Smooth muscle cell (in vitro differentiated cells): ENCODE results near the gene VIT. TPM values are rescaled to one million over a fixed set of nuclear protein-coding genes. Genes with fewer than 3 reads are reported as not detected.
A peak's percentile ranks its signal among the peaks of the same experiment; 100 is the strongest.

ENCODE experiments used
- DNase-seq: peaks from one replicate; lab custom pipeline; 2025; ENCODE audit not compliant: unreplicated experiment; lab: John Stamatoyannopoulos, UW
- H2AFZ ChIP-seq: fragments of 200-600 bp; sonication (generic); 2 replicates; pipeline ENCODE4 v1.6.0; 2016; ENCODE audit warnings: antibody characterized with exemption, low read depth, mild to moderate bottlenecking
- H3F3A ChIP-seq: fragments of 200-600 bp; sonication (generic); 2 replicates; pipeline ENCODE4 v1.6.0; 2017; ENCODE audit warnings: antibody characterized with exemption, low read depth
- H3K27ac ChIP-seq: fragments of 200-600 bp; sonication (generic); 2 replicates; pipeline ENCODE4 v1.5.1; 2016; ENCODE audit warnings: low read depth, mild to moderate bottlenecking
- H3K27me3 ChIP-seq: fragments of 200-600 bp; sonication (generic); 2 replicates; pipeline ENCODE4 v1.6.1; 2016; ENCODE audit warnings: low read depth, mild to moderate bottlenecking
- H3K36me3 ChIP-seq: fragments of 200-600 bp; sonication (generic); 2 replicates; pipeline ENCODE4 v1.5.1; 2016; ENCODE audit warnings: low read depth
- H3K4me1 ChIP-seq: fragments of 200-600 bp; sonication (generic); 2 replicates; pipeline ENCODE4 v1.5.1; 2016; ENCODE audit warnings: low read depth
- H3K4me2 ChIP-seq: fragments of 200-600 bp; sonication (generic); 2 replicates; pipeline ENCODE4 v1.6.0; 2016; ENCODE audit warnings: mild to moderate bottlenecking
- H3K4me3 ChIP-seq: fragments of 200-600 bp; sonication (generic); 2 replicates; pipeline ENCODE4 v1.5.1; 2016; ENCODE audit warnings: mild to moderate bottlenecking
- H3K79me2 ChIP-seq: fragments of 200-600 bp; sonication (generic); 2 replicates; pipeline ENCODE4 v1.6.0; 2016; ENCODE audit warnings: low read depth, mild to moderate bottlenecking
- H3K9ac ChIP-seq: fragments of 200-600 bp; sonication (generic); 2 replicates; pipeline ENCODE4 v1.6.0; 2016; ENCODE audit warnings: low read depth
- H3K9me3 ChIP-seq: fragments of 200-600 bp; sonication (generic); replicated peaks from 2 replicates; pipeline ENCODE4 v1.5.1; 2016; ENCODE audit warnings: low read depth
- H4K20me1 ChIP-seq: fragments of 200-600 bp; sonication (generic); 2 replicates; pipeline ENCODE4 v1.6.0; 2016; ENCODE audit warnings: low read depth
- CTCF ChIP-seq: fragments of 200-600 bp; sonication (generic); IDR thresholded peaks from 2 replicates; pipeline ENCODE4 v1.5.1; 2017; ENCODE audit warnings: borderline replicate concordance, mild to moderate bottlenecking, antibody characterized with exemption; ENCODE audit not compliant: insufficient read depth, poor library complexity, severe bottlenecking
- WGBS: methylation state at CpG from one replicate; pipeline ENCODE4 v1.1.7; 2016; ENCODE audit warnings: low lambda C conversion rate; 5-methylcytosine and 5-hydroxymethylcytosine counted together
- polyA plus RNA-seq: library from polyadenylated mRNA; unstranded; fragments of >200 nt; fragmentation: Nextera tagmentation; extraction: Ambion mirVana; gene quantifications from 2 replicates; pipeline ENCODE4 v1.2.1, GENCODE V29; 2016
- total RNA-seq: library from RNA; depleted of rRNA; stranded (reverse); fragments of >200 nt; gene quantifications from 2 replicates; pipeline ENCODE4 v1.2.3, GENCODE V29; 2014

The VIT gene
- total and polyA plus RNA-seq, 2 experiments from 2014 or later, result 0.13 TPM; not detected in 1

- 47% methylated on average over 2 of the region's 2 CpGs for WGBS
- Histone ChIP-seq H3K27ac (no peak overlapping the region), H3K27me3 (no peaks in the 10 kb centered on the region), H3K4me3 (no peak overlapping the region), H3K9ac (no peak overlapping the region), H3K4me2 (no peak overlapping the region), H2AFZ (peak overlapping the region; percentile 18), H3K9me3 (no peaks in the 10 kb centered on the region), H3K36me3 (no peaks in the 10 kb centered on the region), H3K4me1 (peaks cover 13% of the 10 kb centered on the region), H4K20me1 (no peaks in the 10 kb centered on the region), H3K79me2 (no peaks in the 10 kb centered on the region), H3F3A (no peaks in the 10 kb centered on the region)
- no peak for TF ChIP-seq CTCF
- no peak for DNase-seq
Observed at GRCh38 chr2:36701918-36702317, 5.4 kb downstream of the VIT start.

GRCh38 chr2:36702781-36703180, 6.3 kb downstream of the VIT start:
- no peaks in the 10 kb centered on the region for H3K27me3 ChIP-seq
- peaks cover 13% of the 10 kb centered on the region for H3K4me1 ChIP-seq
- H2AFZ ChIP-seq, result no peak overlapping the region
- no peaks in the 10 kb centered on the region for H3K79me2 ChIP-seq
- no peaks in the 10 kb centered on the region for H3K36me3 ChIP-seq
- H3K9ac ChIP-seq, result no peak overlapping the region
- H3K4me2 ChIP-seq, result no peak overlapping the region
- DNase-seq, result no peak
- peaks cover 5% of the 10 kb centered on the region for H3F3A ChIP-seq
- WGBS, result 59% methylated on average over 3 of the region's 3 CpGs
- H3K9me3 ChIP-seq, result no peaks in the 10 kb centered on the region
- H4K20me1 ChIP-seq, result no peaks in the 10 kb centered on the region
- TF ChIP-seq CTCF, result no peak
- H3K27ac ChIP-seq, result peak overlapping the region; percentile 3
- H3K4me3 ChIP-seq, result no peak overlapping the region

- no peaks in the 10 kb centered on the region for H3K9me3 ChIP-seq
- peak overlapping the region; percentile 24 for H2AFZ ChIP-seq
- no peak overlapping the region for H3K4me3 ChIP-seq
- peaks cover 7% of the 10 kb centered on the region for H3F3A ChIP-seq
- H3K9ac ChIP-seq, result no peak overlapping the region
- WGBS, result 66% methylated on average over 6 of the region's 6 CpGs
- H3K4me1 ChIP-seq, result peaks cover 13% of the 10 kb centered on the region
- DNase-seq, result no peak
- no peaks in the 10 kb centered on the region for H3K36me3 ChIP-seq
- TF ChIP-seq CTCF, result no peak
- H3K4me2 ChIP-seq, result peak overlapping the region; percentile 43
- H3K27me3 ChIP-seq, result no peaks in the 10 kb centered on the region
- H3K79me2 ChIP-seq, result no peaks in the 10 kb centered on the region
- H3K27ac ChIP-seq, result no peak overlapping the region
- no peaks in the 10 kb centered on the region for H4K20me1 ChIP-seq
Observed at GRCh38 chr2:36704475-36705150, 8.1 kb downstream of the VIT start.
